K562 (cell line): ENCODE results near the gene IQCN.

Experiments
- ARNT ChIP-seq, 2 experiments: fragments of 450-650 bp; IDR thresholded peaks; 2 replicates each; pipeline ENCODE4 v1.6.1; 2016; ENCODE audit warnings: mild to moderate bottlenecking in 1 of 2
- ATF1 ChIP-seq, 2 experiments: fragments of 450-650 bp in 1 of 2; IDR thresholded peaks; 2 replicates each; pipeline ENCODE4 v1.6.1; 2016; ENCODE audit warnings: missing compliant biosample characterization in 1 of 2, missing genetic modification characterization in 1 of 2
- CC2D1A ChIP-seq: fragments of 450-650 bp; IDR thresholded peaks from 2 replicates; pipeline ENCODE4 v1.6.1; 2017; ENCODE audit warnings: mild to moderate bottlenecking
- CEBPB ChIP-seq: fragments of 450-650 bp; IDR thresholded peaks from 2 replicates; pipeline ENCODE4 v1.6.1; 2016; ENCODE audit warnings: missing genetic modification characterization, missing compliant biosample characterization
- E2F1 ChIP-seq: sonication (generic); formaldehyde crosslinking; IDR thresholded peaks from 2 replicates; pipeline ENCODE4 v1.8.1; 2023; ENCODE audit warnings: mild to moderate bottlenecking, missing genetic modification reagents, moderate library complexity
- FOSL1 ChIP-seq: fragments of 200-800 bp; sonication (Bioruptor generic); conservative IDR thresholded peaks from 2 replicates; pipeline ENCODE4 v1.6.1; 2016; ENCODE audit warnings: missing genetic modification characterization, missing compliant biosample characterization
- LCOR ChIP-seq: sonication (generic); formaldehyde crosslinking; IDR thresholded peaks from 2 replicates; pipeline ENCODE4 v1.8.0; 2022; ENCODE audit warnings: mild to moderate bottlenecking, missing genetic modification reagents
- MNT ChIP-seq, 2 experiments: fragments of 450-650 bp; conservative IDR thresholded peaks; 2 replicates each; pipeline ENCODE4 v1.6.1; 2017; ENCODE audit warnings: mild to moderate bottlenecking in 2 of 2, moderate library complexity in 2 of 2
- RFX7 ChIP-seq: fragments of 250-450 bp; sonication (Bioruptor Pico); IDR thresholded peaks from 2 replicates; pipeline ENCODE4 v1.5.1; 2021; ENCODE audit warnings: mild to moderate bottlenecking
- SAFB2 ChIP-seq: fragments of 200-400 bp; formaldehyde crosslinking; IDR thresholded peaks from 2 replicates; pipeline ENCODE4 v1.6.1; 2018; ENCODE audit warnings: borderline replicate concordance, low read length, low read depth, moderate library complexity; ENCODE audit not compliant: severe bottlenecking
- TCF7L2 ChIP-seq: fragments of 150-350 bp; IDR thresholded peaks from 2 replicates; pipeline ENCODE4 v1.6.1; 2016; ENCODE audit warnings: low read depth, mild to moderate bottlenecking, low read length, moderate library complexity
- ZMIZ1 ChIP-seq, 2 experiments: fragments of 150-350 bp in 1 of 2; IDR thresholded peaks; 2 replicates each; pipeline ENCODE4 v1.6.1; 2012 to 2016; ENCODE audit warnings: low read depth in 2 of 2, low read length in 2 of 2, mild to moderate bottlenecking in 1 of 2, moderate library complexity in 1 of 2
- ZNF639 ChIP-seq, 2 experiments: fragments of 200-800 bp in 1 of 2; sonication (Bioruptor generic) in 1 of 2; sonication (generic) in 1 of 2; formaldehyde crosslinking in 1 of 2; IDR thresholded peaks in 1 of 2; conservative IDR thresholded peaks in 1 of 2; 2 replicates each; pipeline versions ENCODE4 v1.5.0 to v1.6.1; 2016 to 2020; ENCODE audit warnings: missing compliant biosample characterization in 1 of 2, missing genetic modification characterization in 1 of 2, missing genetic modification reagents in 1 of 2

GRCh38 chr19:18264137-18264854 is 10.0 kb downstream of the IQCN start:
- TF ChIP-seq ZMIZ1 (IDR thresholded peaks at IDR 0.05; ENCODE audit: low read depth in 2 of 2, low read length in 2 of 2) (no peak), ATF1 (CRISPR knock-in tag; IDR thresholded peaks at IDR 0.05) (no peak), ATF1 (tag; IDR thresholded peaks at IDR 0.05) (no peak), SAFB2 (no peak), RFX7 (CRISPR knock-in tag) (no peak), FOSL1 (tag) (no peak), E2F1 (no peak), LCOR (CRISPR knock-in tag) (no peak), MNT (conservative IDR thresholded peaks at IDR 0.05) (no peak), ZNF639 (CRISPR knock-in tag; conservative IDR thresholded peaks at IDR 0.05 in 1 of 2, IDR thresholded peaks at IDR 0.05 in 1 of 2) (no peak), ARNT (IDR thresholded peaks at IDR 0.05) (no peak), TCF7L2 (no peak), CC2D1A (no peak), CEBPB (tag) (no peak)
